ENCODE data around the gene GAL.

GAL gene

DNA sequence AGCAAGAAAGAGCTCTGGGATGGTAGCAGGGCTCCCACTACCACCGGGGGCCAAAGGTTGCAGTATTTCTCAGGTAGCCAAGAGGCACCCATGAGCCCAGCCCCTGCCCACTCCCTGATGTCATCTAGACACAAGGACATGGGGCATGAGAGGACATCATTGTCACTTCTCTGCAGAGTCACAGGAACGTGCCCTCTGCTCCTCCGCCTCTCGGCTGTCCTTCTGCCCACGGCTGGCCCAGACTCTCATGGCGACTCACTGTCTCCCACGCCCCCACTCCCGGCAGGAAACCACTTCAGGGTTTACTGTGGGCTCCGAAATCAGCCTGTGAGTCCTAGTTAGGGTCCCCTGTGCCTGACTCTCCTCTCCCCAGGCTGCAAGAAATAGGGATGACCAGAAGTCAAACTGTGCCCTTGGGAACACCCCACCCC, 1.8 kb upstream of the GAL start:
- no peaks in the 10 kb centered on the region for H3K36me3 ChIP-seq (ENCODE audit: low read length)
- H3K9me3 ChIP-seq (ENCODE audit: insufficient read depth, low read length), result no peaks in the 10 kb centered on the region
- no peaks in the 10 kb centered on the region for H3K79me2 ChIP-seq (ENCODE audit: insufficient read depth, low read length)
- no peak overlapping the region for H2AFZ ChIP-seq (ENCODE audit: low read depth, low read length, severe bottlenecking)
- no peaks in the 10 kb centered on the region; the same call in 1 of the 2 replicates for H3K27me3 ChIP-seq (ENCODE audit: low read length)
- no peak overlapping the region for H3K4me2 ChIP-seq (ENCODE audit: low read depth, low read length, poor library complexity, severe bottlenecking)
- TF ChIP-seq EZH2phosphoT487 (conservative IDR thresholded peaks at IDR 0.05; ENCODE audit: low read length) (no peak), CTCF (IDR thresholded peaks at IDR 0.05; ENCODE audit: insufficient read depth, low read length, poor library complexity, severe bottlenecking) (no peak)
- H3K4me3 ChIP-seq (ENCODE audit: insufficient read depth, low read length, poor library complexity, severe bottlenecking), result no peak overlapping the region
- no peaks in the 10 kb centered on the region for H4K20me1 ChIP-seq (ENCODE audit: low read depth, low read length)
- H3K27ac ChIP-seq (ENCODE audit: low read depth, low read length), result no peak overlapping the region
- no peak overlapping the region for H3K9ac ChIP-seq (ENCODE audit: low read length)
- H3K9me2 ChIP-seq (replicated peaks; ENCODE audit: insufficient read depth, low read length), result no peaks in the 10 kb centered on the region
- H3F3A ChIP-seq (ENCODE audit: insufficient read depth), result no peaks in the 10 kb centered on the region

DNA sequence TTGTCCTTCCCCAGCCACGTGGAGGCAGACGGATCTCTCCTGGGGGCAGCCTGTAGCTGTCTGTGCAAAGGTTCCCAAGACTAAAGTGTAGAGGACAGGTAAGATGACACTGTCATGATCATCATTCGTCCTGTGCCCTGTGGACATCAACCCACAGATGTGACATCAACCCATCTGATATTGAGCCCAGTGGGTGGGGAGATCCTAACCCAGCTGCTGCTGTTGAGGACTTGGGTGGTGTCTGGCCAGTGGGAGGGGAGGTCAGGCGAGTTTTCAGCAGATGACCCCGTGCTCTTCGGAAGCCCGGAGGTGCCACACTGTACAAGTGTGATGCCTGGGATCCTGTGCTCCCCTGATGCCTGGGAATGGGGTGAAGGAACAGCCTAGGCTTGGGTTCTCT, 1.2 kb upstream of the GAL start:
- Histone ChIP-seq H3K4me3 (ENCODE audit: insufficient read depth, low read length, poor library complexity, severe bottlenecking) (no peak overlapping the region), H3K9me2 (replicated peaks; ENCODE audit: insufficient read depth, low read length) (no peaks in the 10 kb centered on the region), H2AFZ (ENCODE audit: low read depth, low read length, severe bottlenecking) (no peak overlapping the region), H3K36me3 (ENCODE audit: low read length) (no peaks in the 10 kb centered on the region), H3K27me3 (ENCODE audit: low read length) (no peaks in the 10 kb centered on the region; the same call in 1 of the 2 replicates), H4K20me1 (ENCODE audit: low read depth, low read length) (no peaks in the 10 kb centered on the region), H3K9ac (ENCODE audit: low read length) (no peak overlapping the region), H3K79me2 (ENCODE audit: insufficient read depth, low read length) (no peaks in the 10 kb centered on the region), H3F3A (ENCODE audit: insufficient read depth) (no peaks in the 10 kb centered on the region), H3K27ac (ENCODE audit: low read depth, low read length) (no peak overlapping the region), H3K9me3 (ENCODE audit: insufficient read depth, low read length) (no peaks in the 10 kb centered on the region), H3K4me2 (ENCODE audit: low read depth, low read length, poor library complexity, severe bottlenecking) (no peak overlapping the region)
- TF ChIP-seq EZH2phosphoT487 (conservative IDR thresholded peaks at IDR 0.05; ENCODE audit: low read length) (no peak), CTCF (IDR thresholded peaks at IDR 0.05; ENCODE audit: insufficient read depth, low read length, poor library complexity, severe bottlenecking) (no peak)

DNA sequence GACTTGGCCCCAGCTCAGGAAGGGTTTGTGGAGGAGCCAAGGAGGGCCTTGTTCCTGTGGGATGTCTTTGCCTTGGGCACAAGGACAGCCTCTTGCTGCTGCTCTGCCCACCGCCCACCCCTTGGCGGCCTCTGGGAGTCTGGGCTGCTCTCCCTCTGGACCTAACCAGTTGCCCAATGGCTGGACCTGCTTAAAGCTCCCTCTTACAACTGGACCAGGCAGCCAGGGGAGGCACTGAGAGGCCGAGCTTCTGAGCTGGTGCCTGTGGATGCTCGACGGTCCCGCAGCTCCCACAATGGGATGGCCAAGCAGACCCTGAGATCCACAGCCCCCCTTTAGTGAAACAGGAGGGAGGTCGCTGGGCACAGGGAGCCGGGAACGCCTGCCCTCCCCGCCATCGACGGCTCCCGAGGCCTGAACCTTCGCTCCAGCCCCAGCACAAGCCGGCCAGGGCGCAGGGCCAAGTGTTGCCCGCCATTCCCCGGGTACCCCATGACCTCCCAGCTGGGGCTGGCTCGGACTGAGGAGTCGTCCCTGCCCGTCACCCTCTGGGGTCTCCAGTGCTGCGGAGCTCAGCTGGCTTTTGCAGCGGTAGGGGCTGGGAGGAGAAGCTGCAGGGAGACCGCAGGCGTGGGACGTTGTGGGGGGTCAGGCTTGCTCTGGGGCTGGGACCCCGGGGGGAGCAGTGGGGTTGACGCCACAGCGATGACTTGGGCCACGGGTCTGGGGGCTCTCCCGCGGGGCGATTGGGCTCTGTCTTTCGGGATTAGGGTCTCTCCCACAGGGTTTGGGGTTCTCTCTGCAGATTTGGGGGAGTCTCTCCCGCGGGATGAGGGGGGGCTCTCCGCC, 584 bp upstream of the GAL start:
- Histone ChIP-seq H3K36me3 (ENCODE audit: low read length) (no peaks in the 10 kb centered on the region), H3K4me2 (ENCODE audit: low read depth, low read length, poor library complexity, severe bottlenecking) (no peak overlapping the region), H3K27me3 (ENCODE audit: low read length) (no peaks in the 10 kb centered on the region; the same call in 1 of the 2 replicates), H3F3A (ENCODE audit: insufficient read depth) (no peaks in the 10 kb centered on the region), H3K9ac (ENCODE audit: low read length) (no peak overlapping the region), H3K79me2 (ENCODE audit: insufficient read depth, low read length) (no peaks in the 10 kb centered on the region), H3K9me3 (ENCODE audit: insufficient read depth, low read length) (no peaks in the 10 kb centered on the region), H2AFZ (ENCODE audit: low read depth, low read length, severe bottlenecking) (no peak overlapping the region), H3K27ac (ENCODE audit: low read depth, low read length) (no peak overlapping the region), H3K4me3 (ENCODE audit: insufficient read depth, low read length, poor library complexity, severe bottlenecking) (no peak overlapping the region), H3K9me2 (replicated peaks; ENCODE audit: insufficient read depth, low read length) (no peaks in the 10 kb centered on the region), H4K20me1 (ENCODE audit: low read depth, low read length) (no peaks in the 10 kb centered on the region)
- TF ChIP-seq EZH2phosphoT487 (conservative IDR thresholded peaks at IDR 0.05; ENCODE audit: low read length) (no peak), CTCF (IDR thresholded peaks at IDR 0.05; ENCODE audit: insufficient read depth, low read length, poor library complexity, severe bottlenecking) (no peak)
